ENCODE results near the gene MIS18BP1. TPM values are rescaled to one million over a fixed set of nuclear protein-coding genes. Genes with fewer than 3 reads are reported as not detected.

The MIS18BP1 gene
- total and polyA plus RNA-seq, 2 of the 4 experiments (the other 2 are of a cell fraction): 10.6 to 18.6 TPM

GRCh38 chr14:45227566-45227965 lies 25.4 kb downstream of the MIS18BP1 start:
- 0 out of 2 replicates have a peak, but pooled peaks cover 3% of the 10 kb centered on the region for H3K4me1 ChIP-seq (ENCODE audit: control insufficient read depth, insufficient read depth, low read length)
- no peak overlapping the region for H3K23ac ChIP-seq (ENCODE audit: low read depth, low read length)
- no TSS peak for BruUV-seq (replicated peaks)
- dilution Hi-C loops (cut with HindIII; ENCODE audit: low sequenced_read_pairs, unreplicated experiment): no loop called here
- no peaks in the 10 kb centered on the region for H4K20me1 ChIP-seq (ENCODE audit: insufficient read depth, low read length)
- CTCF ChIA-PET: no interaction called here
- 0 out of 2 replicates have a peak, but pooled peaks cover 3% of the 10 kb centered on the region for H3K9me1 ChIP-seq (ENCODE audit: insufficient read depth, low read length)
- H3K4me3 ChIP-seq (ENCODE audit: insufficient read depth, low read depth, low read length): no peak overlapping the region
- no peaks in the 10 kb centered on the region for H3K9me3 ChIP-seq (ENCODE audit: control insufficient read depth, insufficient read depth, low read length)
- ATAC-seq (ENCODE audit: low read depth) (peak; percentile 70), DNase-seq (peak; percentile 55)
- TF ChIP-seq FOS (IDR thresholded peaks at IDR 0.05; ENCODE audit: low read depth, low read length) (no peak), MAZ (IDR thresholded peaks at IDR 0.05; ENCODE audit: borderline replicate concordance, low read depth, low read length) (no peak), ELK1 (IDR thresholded peaks at IDR 0.05; ENCODE audit: borderline replicate concordance, low read depth, low read length) (no peak), CEBPB (IDR thresholded peaks at IDR 0.05; ENCODE audit: low read depth, low read length) (no peak), MXI1 (IDR thresholded peaks at IDR 0.05; ENCODE audit: borderline replicate concordance, low read depth, low read length) (no peak), MAFK (IDR thresholded peaks at IDR 0.05; ENCODE audit: low read depth, low read length) (no peak), RFX5 (IDR thresholded peaks at IDR 0.05; ENCODE audit: low read depth, low read length) (no peak), CTCF (conservative IDR thresholded peaks at IDR 0.05; ENCODE audit: low read depth, low read length) (no peak), POLR2A (IDR thresholded peaks at IDR 0.05; ENCODE audit: low read depth, low read length) (no peak), RCOR1 (IDR thresholded peaks at IDR 0.05; ENCODE audit: insufficient replicate concordance, low read length) (no peak), RAD21 (IDR thresholded peaks at IDR 0.05; ENCODE audit: low read length) (no peak), USF2 (IDR thresholded peaks at IDR 0.05; ENCODE audit: low read depth, low read length) (no peak)
- H3K36me3 ChIP-seq (ENCODE audit: control insufficient read depth, insufficient read depth, low read length): peaks cover 7% of the 10 kb centered on the region
- intact Hi-C loops (cut with micrococcal nuclease): no loop called here
- no peak overlapping the region for H4K91ac ChIP-seq (ENCODE audit: insufficient read depth, low read depth, low read length)
- H3K79me1 ChIP-seq (ENCODE audit: low read depth in 1 of 2, low read length in 2 of 2): peaks cover 2 to 8% of the 10 kb centered on the region in 2 experiments; a peak in 3 of 4 replicates
- no peak overlapping the region for H3K56ac ChIP-seq (ENCODE audit: extremely low read depth, insufficient read depth, low read length)
- in situ Hi-C loops (cut with MboI; ENCODE audit: low sequenced_read_pairs): no loop called here
- H3K18ac ChIP-seq (ENCODE audit: low read depth, low read length): no peak overlapping the region
- no peak overlapping the region for H3K4ac ChIP-seq (ENCODE audit: low read depth, low read length)
- no peak overlapping the region for H4K8ac ChIP-seq (ENCODE audit: low read depth in 2 of 2, low read length in 2 of 2)
- no peak overlapping the region for H3K27ac ChIP-seq (ENCODE audit: insufficient read depth, low read length)
- H3K4me2 ChIP-seq (ENCODE audit: low read depth, low read length): no peak overlapping the region
- POLR2A ChIA-PET (ENCODE audit: unreplicated experiment): no interaction called here
- no CpG with 5 or more reads among the region's 4 CpGs for WGBS, 2 experiments (ENCODE audit: extremely low coverage in 2 of 2, insufficient read length in 1 of 2)
- H2AFZ ChIP-seq (replicated peaks; ENCODE audit: low read length, poor library complexity): no peak overlapping the region
- no peak overlapping the region for H3K9ac ChIP-seq (ENCODE audit: low read depth, low read length)
- H2AK9ac ChIP-seq (replicated peaks; ENCODE audit: low read depth, low read length, poor library complexity): no peak overlapping the region
- H2BK15ac ChIP-seq (ENCODE audit: low read depth, low read length): no peak overlapping the region
- H2BK20ac ChIP-seq (ENCODE audit: low read depth, low read length): no peak overlapping the region
- H2BK5ac ChIP-seq (ENCODE audit: low read depth, low read length, poor library complexity, severe bottlenecking): no peak overlapping the region
- no peak overlapping the region for H4K5ac ChIP-seq (ENCODE audit: low read depth, low read length)
- H3K27me3 ChIP-seq (ENCODE audit: control insufficient read depth, insufficient read depth, low read length): no peaks in the 10 kb centered on the region
- H3K14ac ChIP-seq (replicated peaks; ENCODE audit: low read depth, low read length): no peak overlapping the region
- H2AK5ac ChIP-seq (ENCODE audit: low read depth, low read length): no peak overlapping the region
- H2BK120ac ChIP-seq (ENCODE audit: low read depth, low read length): no peak overlapping the region
